ENCODE results near the gene CIDEB.

- no peak for TF ChIP-seq CTCF (conservative IDR thresholded peaks at IDR 0.05; ENCODE audit: low read depth, low read length)
- TF ChIP-seq EZH2 (IDR thresholded peaks at IDR 0.05; ENCODE audit: borderline replicate concordance, low read depth, low read length, poor library complexity, severe bottlenecking): no peak
Measured at GRCh38 chr14:24281636-24282035, 26.1 kb downstream of the CIDEB start.

Measured in A673 (cell line).